Mammary epithelial cell (primary cell): ENCODE data around the gene STARD7.

Source experiments
- EZH2 ChIP-seq: IDR thresholded peaks from 2 replicates; pipeline ENCODE4 v1.6.1; 2012; ENCODE audit warnings: low read length, inconsistent platforms, borderline replicate concordance
- TF ChIP-seq, protein P1 (sequence below), 2 donors: IDR thresholded peaks in 1 of 2; conservative IDR thresholded peaks in 1 of 2; 2 replicates each; pipeline ENCODE4 v1.5.1; 2011 to 2012; ENCODE audit warnings: inconsistent platforms in 2 of 2, low read length in 2 of 2, mild to moderate bottlenecking in 2 of 2, control low read depth in 1 of 2, low read depth in 1 of 2; ENCODE audit not compliant: insufficient read depth in 1 of 2; ENCODE audit errors: extremely low read depth in 1 of 2

DNA sequence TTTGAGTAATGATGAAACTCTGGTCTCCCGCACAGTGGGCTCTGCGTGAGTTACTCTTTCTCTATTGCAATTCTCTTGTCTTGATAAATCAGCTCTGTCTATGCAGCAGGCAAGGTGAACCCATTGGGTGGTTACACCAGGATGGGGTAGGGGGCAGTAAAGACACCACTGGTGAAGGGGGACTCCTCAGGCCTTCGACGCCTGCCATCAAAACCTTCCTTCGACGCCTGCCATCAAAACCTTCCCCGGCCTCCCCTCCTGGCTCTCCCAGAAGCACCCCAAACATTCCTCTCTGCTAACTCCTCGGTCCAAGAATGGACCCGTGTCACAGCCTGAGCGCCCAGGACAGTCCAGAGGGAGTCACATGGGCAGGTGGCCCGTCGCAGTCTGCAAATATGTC, 4.8 kb upstream of the STARD7 start:
- TF ChIP-seq, protein P1, sequence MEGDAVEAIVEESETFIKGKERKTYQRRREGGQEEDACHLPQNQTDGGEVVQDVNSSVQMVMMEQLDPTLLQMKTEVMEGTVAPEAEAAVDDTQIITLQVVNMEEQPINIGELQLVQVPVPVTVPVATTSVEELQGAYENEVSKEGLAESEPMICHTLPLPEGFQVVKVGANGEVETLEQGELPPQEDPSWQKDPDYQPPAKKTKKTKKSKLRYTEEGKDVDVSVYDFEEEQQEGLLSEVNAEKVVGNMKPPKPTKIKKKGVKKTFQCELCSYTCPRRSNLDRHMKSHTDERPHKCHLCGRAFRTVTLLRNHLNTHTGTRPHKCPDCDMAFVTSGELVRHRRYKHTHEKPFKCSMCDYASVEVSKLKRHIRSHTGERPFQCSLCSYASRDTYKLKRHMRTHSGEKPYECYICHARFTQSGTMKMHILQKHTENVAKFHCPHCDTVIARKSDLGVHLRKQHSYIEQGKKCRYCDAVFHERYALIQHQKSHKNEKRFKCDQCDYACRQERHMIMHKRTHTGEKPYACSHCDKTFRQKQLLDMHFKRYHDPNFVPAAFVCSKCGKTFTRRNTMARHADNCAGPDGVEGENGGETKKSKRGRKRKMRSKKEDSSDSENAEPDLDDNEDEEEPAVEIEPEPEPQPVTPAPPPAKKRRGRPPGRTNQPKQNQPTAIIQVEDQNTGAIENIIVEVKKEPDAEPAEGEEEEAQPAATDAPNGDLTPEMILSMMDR (conservative IDR thresholded peaks at IDR 0.05 in 1 of 2, IDR thresholded peaks at IDR 0.05 in 1 of 2; ENCODE audit: extremely low read depth in 1 of 2, insufficient read depth in 1 of 2, low read depth in 1 of 2, low read length in 2 of 2), result no peak
- TF ChIP-seq EZH2, result no peak
